Suppressor macrophage treated with lipopolysaccharide for 4 hours (primary cell): ENCODE data around the gene DCBLD1.
"Not testable (repeated sequence)": the region's sequence is repeated elsewhere in the genome, so short reads cannot be mapped to it uniquely, and the experiment has no call there.

Experiments
- DNase-seq: peaks from one replicate; pipeline ENCODE4 v3.0.0-alpha.2; 2020

DCBLD1 gene

GRCh38 chr6:117482240-117483003, at the start of gene DCBLD1:
Gene DCBLD1, plus strand, starts transcription at chr6:117482674. Its CDS starts 108 bp downstream, at chr6:117482782.
- peak; percentile 86 for DNase-seq

- DNase-seq: peak; percentile 71
Measured at GRCh38 chr6:117440706-117441525, 41.6 kb upstream of the DCBLD1 start.

GRCh38 chr6:117441824-117442264, 40.6 kb upstream of the DCBLD1 start:
- no peak for DNase-seq

- not testable (repeated sequence) for DNase-seq
Measured at GRCh38 chr6:117442313-117442712, 40.2 kb upstream of the DCBLD1 start.

- no peak for DNase-seq
Measured at GRCh38 chr6:117444600-117444999, 37.9 kb upstream of the DCBLD1 start.

GRCh38 chr6:117446861-117447260, 35.6 kb upstream of the DCBLD1 start:
- no peak for DNase-seq

GRCh38 chr6:117448011-117448410, 34.5 kb upstream of the DCBLD1 start:
- no peak for DNase-seq

- no peak for DNase-seq
Measured at GRCh38 chr6:117448732-117449485, 33.6 kb upstream of the DCBLD1 start.

GRCh38 chr6:117449549-117450439, 32.7 kb upstream of the DCBLD1 start:
- DNase-seq: peak; percentile 69

- DNase-seq: peak; percentile 40
Measured at GRCh38 chr6:117451671-117452070, 30.8 kb upstream of the DCBLD1 start.

GRCh38 chr6:117456250-117456649, 26.2 kb upstream of the DCBLD1 start:
- DNase-seq: no peak

- DNase-seq: no peak
Measured at GRCh38 chr6:117456998-117457397, 25.5 kb upstream of the DCBLD1 start.

GRCh38 chr6:117459204-117459944, 23.1 kb upstream of the DCBLD1 start:
- DNase-seq: no peak

- peak; percentile 47 for DNase-seq
Measured at GRCh38 chr6:117463762-117464665, 18.5 kb upstream of the DCBLD1 start.

GRCh38 chr6:117464700-117465099, 17.8 kb upstream of the DCBLD1 start:
- no peak for DNase-seq

GRCh38 chr6:117465691-117466090, 16.8 kb upstream of the DCBLD1 start:
- no peak for DNase-seq

GRCh38 chr6:117467876-117468275, 14.6 kb upstream of the DCBLD1 start:
- no peak for DNase-seq

GRCh38 chr6:117468527-117468926, 13.9 kb upstream of the DCBLD1 start:
- DNase-seq: not testable (repeated sequence)

- peak; percentile 37 for DNase-seq
Measured at GRCh38 chr6:117469356-117469755, 13.1 kb upstream of the DCBLD1 start.

- DNase-seq: no peak
Measured at GRCh38 chr6:117469791-117470190, 12.7 kb upstream of the DCBLD1 start.
